ENCODE measurements around the gene FLT3.

FLT3 gene

GRCh38 chr13:28052945-28053344 lies 47.4 kb downstream of the FLT3 start:
- no peaks in the 10 kb centered on the region for H3K79me2 ChIP-seq
- no peaks in the 10 kb centered on the region for H3K36me3 ChIP-seq (ENCODE audit: control insufficient read depth, insufficient read depth, low read length)
- H3K4me1 ChIP-seq: no peaks in the 10 kb centered on the region
- no peak overlapping the region for H3K4me3 ChIP-seq (ENCODE audit: low read depth, low read length)
- H3K9me3 ChIP-seq (ENCODE audit: control insufficient read depth, low read length): no peaks in the 10 kb centered on the region
- no peak overlapping the region for H3K27ac ChIP-seq
- no peaks in the 10 kb centered on the region for H3K27me3 ChIP-seq (ENCODE audit: control insufficient read depth, insufficient read depth, low read length)
- H3K4me2 ChIP-seq (ENCODE audit: low read length): no peak overlapping the region
- no peak for TF ChIP-seq CTCF (IDR thresholded peaks at IDR 0.05)
- no peak overlapping the region for H3K9ac ChIP-seq
- H2AFZ ChIP-seq: no peak overlapping the region

DNA sequence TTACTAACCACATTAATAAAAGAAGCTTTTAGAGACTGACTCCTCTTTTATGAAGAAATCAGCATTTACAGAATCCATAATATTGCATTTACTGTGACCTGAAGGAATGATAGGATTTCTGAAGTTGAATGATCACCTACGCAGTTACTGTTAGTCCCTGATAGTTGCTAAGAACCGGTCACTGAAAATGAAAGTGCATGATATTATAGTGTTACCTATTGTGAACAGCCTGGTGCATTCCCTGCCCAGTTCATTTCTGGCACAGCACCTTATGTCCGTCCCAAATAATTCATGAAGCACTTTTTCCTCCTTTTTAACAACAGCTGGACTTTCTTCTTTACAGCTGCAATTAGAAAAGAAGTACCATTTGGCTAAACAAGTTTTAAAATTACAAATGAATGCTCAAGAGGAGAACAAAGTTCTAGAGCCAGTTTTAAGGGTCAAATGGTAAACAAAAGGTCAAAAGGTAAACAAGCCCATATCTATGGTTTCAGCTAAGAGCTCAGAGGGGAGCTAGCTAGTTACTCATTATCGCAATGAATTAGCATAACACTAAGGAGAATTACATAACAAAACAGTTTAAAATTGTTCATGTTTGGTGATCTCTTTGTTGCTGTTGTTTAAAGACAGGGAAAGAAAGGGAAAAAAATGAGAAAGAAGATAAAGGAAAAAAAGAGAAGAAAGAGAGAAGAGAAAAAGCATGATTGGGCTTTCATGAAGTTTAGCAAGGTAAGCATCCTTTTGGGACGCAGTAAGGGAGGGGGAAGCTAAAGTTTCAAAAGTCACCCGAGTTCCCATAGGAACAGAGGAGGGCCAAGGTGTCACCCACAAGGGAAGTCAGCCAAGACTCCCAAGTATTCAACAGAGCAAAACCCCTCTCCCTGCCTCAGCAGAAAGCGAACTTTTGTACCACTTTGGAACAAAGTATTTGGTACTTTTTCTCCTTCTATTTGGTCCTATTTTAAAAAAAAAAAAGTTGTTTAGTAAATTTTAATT lies 50.2 kb downstream of the FLT3 start:
- H3K36me3 ChIP-seq (ENCODE audit: control insufficient read depth, insufficient read depth, low read length): no peaks in the 10 kb centered on the region
- H3K27ac ChIP-seq: no peak overlapping the region
- H3K4me2 ChIP-seq (ENCODE audit: low read length): no peak overlapping the region
- H3K9me3 ChIP-seq (ENCODE audit: control insufficient read depth, low read length): no peaks in the 10 kb centered on the region
- H3K4me1 ChIP-seq: no peaks in the 10 kb centered on the region
- H3K79me2 ChIP-seq: no peaks in the 10 kb centered on the region
- H2AFZ ChIP-seq: no peak overlapping the region
- H3K27me3 ChIP-seq (ENCODE audit: control insufficient read depth, insufficient read depth, low read length): no peaks in the 10 kb centered on the region
- no peak overlapping the region for H3K9ac ChIP-seq
- no peak overlapping the region for H3K4me3 ChIP-seq (ENCODE audit: low read depth, low read length)
- no peak for TF ChIP-seq CTCF (IDR thresholded peaks at IDR 0.05)

- no peaks in the 10 kb centered on the region for H3K27me3 ChIP-seq (ENCODE audit: control insufficient read depth, insufficient read depth, low read length)
- no peak overlapping the region for H3K4me3 ChIP-seq (ENCODE audit: low read depth, low read length)
- H3K27ac ChIP-seq: no peak overlapping the region
- no peak overlapping the region for H3K4me2 ChIP-seq (ENCODE audit: low read length)
- no peak overlapping the region for H2AFZ ChIP-seq
- no peak for TF ChIP-seq CTCF (IDR thresholded peaks at IDR 0.05)
- no peaks in the 10 kb centered on the region for H3K4me1 ChIP-seq
- H3K79me2 ChIP-seq: no peaks in the 10 kb centered on the region
- no peaks in the 10 kb centered on the region for H3K36me3 ChIP-seq (ENCODE audit: control insufficient read depth, insufficient read depth, low read length)
- no peaks in the 10 kb centered on the region for H3K9me3 ChIP-seq (ENCODE audit: control insufficient read depth, low read length)
- H3K9ac ChIP-seq: no peak overlapping the region
Observed at GRCh38 chr13:28049215-28049614, 51.2 kb downstream of the FLT3 start.

DNA sequence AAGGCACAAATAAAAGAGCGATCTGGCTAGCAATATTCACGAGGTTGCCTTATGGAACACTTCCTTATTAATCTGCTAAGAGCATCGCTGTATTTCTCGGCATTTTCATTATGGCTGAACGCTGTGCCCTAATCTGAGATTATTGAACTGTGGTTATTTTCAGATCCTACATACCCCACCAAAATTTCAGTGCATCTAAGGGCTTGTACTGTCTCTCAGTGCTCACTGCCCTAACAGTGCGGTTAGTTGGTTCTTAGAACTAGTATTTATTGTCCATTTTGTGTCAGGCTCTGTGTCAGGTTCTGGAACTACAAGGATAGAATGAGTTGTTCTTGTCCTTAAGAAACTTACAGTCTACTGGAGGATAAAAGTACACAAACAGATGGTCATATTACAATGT lies 51.6 kb downstream of the FLT3 start:
- TF ChIP-seq CTCF (IDR thresholded peaks at IDR 0.05): no peak
- Histone ChIP-seq H3K9ac (no peak overlapping the region), H3K4me1 (no peaks in the 10 kb centered on the region), H3K36me3 (ENCODE audit: control insufficient read depth, insufficient read depth, low read length) (no peaks in the 10 kb centered on the region), H2AFZ (no peak overlapping the region), H3K27me3 (ENCODE audit: control insufficient read depth, insufficient read depth, low read length) (no peaks in the 10 kb centered on the region), H3K4me3 (ENCODE audit: low read depth, low read length) (no peak overlapping the region), H3K27ac (no peak overlapping the region), H3K4me2 (ENCODE audit: low read length) (no peak overlapping the region), H3K9me3 (ENCODE audit: control insufficient read depth, low read length) (no peaks in the 10 kb centered on the region), H3K79me2 (no peaks in the 10 kb centered on the region)
